Activated T-helper 1 cell treated with anti-CD3 and anti-CD28 coated beads, Interleukin-2, amount 50 U/mL, for 16 hours (primary cell): Measurements from ENCODE around the gene RIMS1.
"Not testable (repeated sequence)": the region's sequence is repeated elsewhere in the genome, so short reads cannot be mapped to it uniquely, and the experiment has no call there.

ENCODE experiments used
- DNase-seq, 2 donors: peaks; one replicate each; pipeline ENCODE4 v3.0.0-alpha.2; 2020; ENCODE audit warnings: low read depth in 1 of 2, low spot score in 1 of 2

Gene RIMS1

GRCh38 chr6:71982389-71982788 lies 96.0 kb downstream of the RIMS1 start:
- DNase-seq = no peak

- no peak for DNase-seq
Measured at GRCh38 chr6:71983131-71983530, 96.8 kb downstream of the RIMS1 start.

DNA sequence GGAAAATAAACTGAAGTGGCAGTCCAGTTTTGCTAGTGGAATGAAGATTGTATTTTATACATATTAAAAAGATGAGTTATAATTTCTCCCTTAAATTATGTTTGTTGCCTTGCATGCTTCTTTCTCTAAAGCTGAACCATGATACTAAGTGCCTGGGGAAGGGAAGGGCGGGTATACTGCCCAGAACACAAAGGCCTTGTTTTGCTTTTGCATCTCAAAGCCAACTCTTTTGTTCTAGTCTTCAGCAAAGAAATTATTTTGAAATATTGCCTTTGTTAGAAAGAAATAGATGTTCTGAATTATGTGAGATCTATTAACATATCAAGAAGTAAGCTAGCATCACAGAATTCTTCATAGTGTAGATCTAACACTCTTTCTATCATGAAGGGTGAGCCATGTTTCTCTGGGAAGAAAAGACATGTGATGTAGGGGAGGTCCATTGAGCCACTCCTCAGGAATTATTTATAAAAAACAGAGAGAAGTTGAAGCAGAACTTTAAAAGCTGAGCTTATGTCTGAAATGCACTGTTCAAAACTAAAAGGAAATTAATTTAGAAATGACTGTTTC lies 108.4 kb downstream of the RIMS1 start:
- DNase-seq = no peak

DNA sequence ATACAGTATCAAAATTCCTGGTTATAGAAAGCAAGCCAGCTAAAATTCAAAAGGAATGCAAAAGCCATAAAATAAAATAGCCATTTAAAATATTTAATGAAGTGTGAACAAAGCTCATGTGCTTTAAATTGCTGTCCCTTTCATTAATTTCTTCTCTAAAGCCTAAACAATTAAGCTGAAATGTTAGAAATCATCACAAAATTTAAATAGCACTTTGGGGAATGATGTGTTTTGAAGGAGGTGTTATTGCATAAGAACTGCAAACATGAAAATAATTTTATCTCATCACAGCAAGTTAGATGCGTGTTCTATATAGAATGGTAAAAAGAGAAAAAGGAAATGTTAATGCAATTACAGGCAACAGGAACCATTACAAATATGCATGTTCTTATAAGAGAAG lies 111.0 kb downstream of the RIMS1 start:
- no peak for DNase-seq

- DNase-seq = no peak
Measured at GRCh38 chr6:72002415-72002814, 116.1 kb downstream of the RIMS1 start.

- not testable (repeated sequence) for DNase-seq
Measured at GRCh38 chr6:72006591-72006990, 120.2 kb downstream of the RIMS1 start.

DNA sequence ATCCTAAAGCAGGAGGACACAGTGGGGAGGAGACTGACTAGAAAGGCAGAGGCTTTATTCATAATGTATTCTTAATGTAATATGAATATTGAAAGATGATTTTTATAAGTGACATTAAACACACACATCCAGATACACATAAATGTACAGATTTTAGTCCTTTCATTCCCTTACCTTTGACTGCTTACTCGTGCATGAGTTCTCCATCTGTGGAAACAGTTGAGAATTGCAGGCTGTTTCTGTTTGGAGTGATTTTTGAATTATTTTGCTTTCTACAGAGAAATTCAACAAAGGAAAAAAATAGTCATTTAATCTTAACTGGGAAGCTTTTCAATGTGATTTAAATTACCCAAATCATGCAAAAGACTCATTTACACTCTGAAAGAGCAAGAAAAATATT lies 136.5 kb downstream of the RIMS1 start:
- no peak for DNase-seq

- DNase-seq = no peak
Measured at GRCh38 chr6:72031471-72031870, 145.1 kb downstream of the RIMS1 start.

GRCh38 chr6:72032086-72032485 lies 145.7 kb downstream of the RIMS1 start:
- no peak for DNase-seq

- no peak for DNase-seq
Measured at GRCh38 chr6:72035486-72035885, 149.1 kb downstream of the RIMS1 start.

- no peak for DNase-seq
Measured at GRCh38 chr6:72035966-72036365, 149.6 kb downstream of the RIMS1 start.

- DNase-seq = no peak
Measured at GRCh38 chr6:72037006-72037405, 150.7 kb downstream of the RIMS1 start.

- DNase-seq = no peak
Measured at GRCh38 chr6:72040111-72040510, 153.8 kb downstream of the RIMS1 start.

DNA sequence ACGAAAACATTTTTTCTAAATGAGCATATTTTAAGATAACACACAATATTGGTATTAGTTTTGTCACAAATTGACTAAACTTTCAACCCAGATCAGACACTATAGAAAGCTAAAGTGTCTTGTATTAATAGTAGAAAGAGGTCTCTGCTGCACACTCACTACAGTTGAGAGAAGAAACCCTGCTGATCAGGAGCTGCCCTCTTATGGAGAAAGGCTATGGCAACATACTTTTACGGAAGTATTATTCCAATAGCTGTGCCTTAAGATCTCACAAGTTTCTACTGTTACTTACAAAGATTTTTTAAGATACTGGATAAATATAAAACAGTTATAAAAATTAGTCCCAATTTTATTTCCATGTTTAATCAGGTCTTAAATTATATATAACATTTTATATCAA lies 155.7 kb downstream of the RIMS1 start:
- no peak for DNase-seq

DNA sequence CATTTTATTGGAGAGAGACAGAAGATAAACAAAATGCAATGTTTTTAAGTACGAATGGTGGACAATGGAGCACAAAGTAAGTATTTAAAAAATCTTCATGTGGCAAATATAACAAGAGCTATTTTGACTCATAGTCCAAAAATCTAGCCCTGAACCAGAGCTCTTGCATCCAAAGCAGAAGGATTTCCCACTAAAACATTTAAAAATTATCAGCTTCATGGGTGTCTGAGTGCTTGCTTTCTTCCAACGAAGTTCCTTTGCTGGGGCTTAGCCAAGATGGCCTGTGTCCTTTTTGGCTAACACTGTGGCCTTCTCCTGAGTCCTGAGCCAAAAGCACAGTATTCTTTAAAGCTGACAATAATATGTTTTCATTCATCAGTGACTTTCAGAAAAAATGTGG lies 161.7 kb downstream of the RIMS1 start:
- no peak for DNase-seq

- DNase-seq = no peak
Measured at GRCh38 chr6:72049376-72049775, 163.0 kb downstream of the RIMS1 start.

DNA sequence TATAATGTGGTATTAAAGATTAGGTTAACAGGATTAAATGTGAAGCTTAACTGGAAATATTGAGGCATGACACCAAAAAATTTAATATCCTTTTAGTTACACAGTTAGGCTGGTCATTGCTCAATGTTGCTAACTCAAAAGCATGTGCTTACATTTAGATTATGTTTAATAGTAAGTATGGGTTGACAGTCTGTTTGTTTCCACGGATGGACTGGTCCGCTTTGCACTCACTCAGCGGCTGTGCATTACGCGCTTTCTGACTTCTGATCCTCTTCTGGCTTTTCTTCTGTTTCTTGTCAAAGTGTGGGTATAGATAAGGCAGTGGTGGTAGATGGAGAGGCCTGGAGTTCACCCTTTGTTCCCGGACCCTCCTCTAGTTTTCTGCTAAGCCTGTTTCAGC lies 174.9 kb downstream of the RIMS1 start:
- no peak for DNase-seq

GRCh38 chr6:72064399-72064975 lies 178.1 kb downstream of the RIMS1 start:
- DNase-seq = no peak

DNA sequence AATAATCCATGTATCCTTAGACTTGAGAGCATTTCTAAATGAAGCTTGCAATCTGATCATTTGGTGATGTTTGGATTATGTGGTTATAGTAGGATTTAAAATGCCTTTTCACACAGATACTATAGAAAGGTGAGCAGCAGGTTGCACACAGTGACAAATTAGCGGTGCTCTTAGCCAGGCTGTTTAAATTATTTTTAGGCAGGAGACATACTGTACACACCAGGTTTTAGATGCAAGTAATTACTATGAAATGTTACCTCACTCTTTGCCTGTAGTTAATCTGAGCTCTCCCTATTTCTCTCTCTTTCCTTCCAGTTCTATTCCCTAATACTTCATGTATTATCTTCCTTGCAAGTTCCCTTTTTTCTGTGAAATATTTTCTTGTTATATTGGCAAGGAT lies 191.7 kb downstream of the RIMS1 start:
- DNase-seq = no peak

DNA sequence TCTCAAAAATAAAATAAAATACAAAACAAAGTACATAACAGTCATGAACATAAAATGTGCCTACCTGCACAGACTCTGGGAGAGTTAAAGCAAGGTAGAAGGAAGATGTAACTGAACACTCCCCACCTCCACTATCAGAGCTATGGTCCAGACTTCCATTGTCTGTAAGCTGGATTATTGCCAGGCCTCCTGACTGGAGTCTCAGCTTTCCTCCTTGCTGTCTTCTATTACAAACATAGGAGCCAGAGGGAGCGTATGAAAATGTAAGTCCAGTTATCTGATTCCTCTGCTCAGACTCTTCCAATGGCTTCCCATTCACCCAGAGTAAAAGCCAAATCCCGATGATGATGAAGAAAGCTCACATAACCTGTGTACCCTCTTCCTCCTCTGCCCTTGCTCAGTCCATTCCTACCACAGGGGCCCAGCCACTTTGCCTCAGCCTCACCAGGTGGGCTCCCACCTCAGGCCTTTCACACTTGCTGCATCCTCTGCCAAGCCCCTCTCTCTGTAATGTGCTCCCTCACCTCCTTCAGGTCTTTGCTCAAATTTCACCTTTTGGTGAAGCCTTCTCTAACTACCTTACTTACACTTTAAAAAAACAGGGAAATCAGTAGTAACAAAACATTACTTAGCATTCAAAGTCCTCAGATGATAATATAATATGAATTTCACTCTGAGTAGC lies 194.1 kb downstream of the RIMS1 start:
- DNase-seq = no peak

GRCh38 chr6:72081871-72082270 lies 195.5 kb downstream of the RIMS1 start:
- DNase-seq = no peak

DNA sequence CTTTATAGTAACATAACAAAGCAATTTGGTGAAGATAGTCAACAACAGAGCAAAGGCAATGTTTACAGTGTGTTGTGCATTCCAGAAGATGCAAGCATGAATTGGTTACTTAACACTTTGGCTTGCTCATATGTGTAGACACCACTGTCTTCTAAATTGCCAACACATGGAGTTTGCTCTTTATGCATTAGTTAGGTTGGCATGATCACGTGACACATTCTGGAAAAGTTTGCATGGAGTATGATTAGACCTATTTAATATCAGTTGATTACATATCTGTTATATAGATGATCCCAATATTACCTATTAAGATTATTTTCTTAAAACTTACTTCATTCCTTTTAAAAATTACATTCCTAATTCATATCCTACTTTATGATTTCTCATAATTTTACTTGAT lies 197.6 kb downstream of the RIMS1 start:
- no peak for DNase-seq

DNA sequence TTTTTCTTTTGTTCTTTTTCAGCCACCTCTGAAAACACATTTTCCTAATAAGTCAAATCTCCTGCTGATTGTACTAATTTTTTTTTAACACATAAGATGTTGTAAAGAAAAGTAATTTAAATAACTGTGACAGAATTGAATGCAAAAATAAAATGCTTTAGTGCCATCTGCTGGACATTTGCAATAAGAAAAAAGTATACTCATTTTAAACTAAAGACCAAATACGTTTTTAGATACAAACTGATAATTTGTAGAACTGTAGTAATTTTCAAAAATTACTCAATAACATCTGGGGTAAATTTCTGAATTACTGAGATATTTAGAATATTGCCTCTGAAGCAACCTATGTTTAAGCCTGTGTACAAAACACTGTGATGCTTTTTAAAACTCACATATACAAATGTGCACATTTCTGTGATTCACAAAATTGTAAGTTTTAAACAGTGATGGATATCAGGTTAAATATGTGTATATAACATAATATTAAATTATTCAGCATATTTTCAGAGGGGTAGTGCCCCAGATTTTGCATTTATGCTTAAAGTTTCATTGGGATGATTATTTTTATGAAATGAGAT lies 198.7 kb downstream of the RIMS1 start:
- DNase-seq = no peak
